GM18907 (cell line): ENCODE results near the gene PITPNM3.

Experiments
- ATAC-seq: cut with Tn5 transposase; IDR thresholded peaks from one replicate; pipeline ENCODE4 v1.9.1; 2021; ENCODE audit warnings: mild to moderate bottlenecking, moderate library complexity; ENCODE audit not compliant: unreplicated experiment

The PITPNM3 gene

GRCh38 chr17:6526362-6527152, 29.8 kb downstream of the PITPNM3 start:
- no peak for ATAC-seq

DNA sequence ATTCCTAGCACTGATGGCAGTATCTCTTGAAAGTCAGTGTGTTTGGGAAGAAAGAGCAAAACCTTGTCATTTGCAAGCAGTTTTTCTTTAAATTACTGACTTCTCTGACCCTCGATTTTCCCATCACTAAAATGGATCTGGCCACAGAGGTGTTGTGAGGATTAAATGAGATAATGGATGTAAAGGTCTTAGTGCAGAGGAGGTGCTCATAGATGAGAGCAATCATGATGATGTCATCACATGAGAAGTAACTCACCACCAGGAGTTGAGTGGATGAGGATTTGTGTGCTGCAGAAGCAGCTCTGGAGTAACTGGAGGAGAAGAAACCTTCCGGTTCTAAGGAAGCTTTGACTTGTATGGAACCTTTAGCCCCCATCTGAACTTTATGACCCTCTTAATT, 30.6 kb downstream of the PITPNM3 start:
- no peak for ATAC-seq

- no peak for ATAC-seq
Observed at GRCh38 chr17:6525141-6525540, 31.2 kb downstream of the PITPNM3 start.

- no peak for ATAC-seq
Observed at GRCh38 chr17:6524520-6524919, 31.8 kb downstream of the PITPNM3 start.

GRCh38 chr17:6523809-6524355, 32.5 kb downstream of the PITPNM3 start:
- no peak for ATAC-seq

- ATAC-seq, result no peak
Observed at GRCh38 chr17:6523330-6523729, 33.0 kb downstream of the PITPNM3 start.

DNA sequence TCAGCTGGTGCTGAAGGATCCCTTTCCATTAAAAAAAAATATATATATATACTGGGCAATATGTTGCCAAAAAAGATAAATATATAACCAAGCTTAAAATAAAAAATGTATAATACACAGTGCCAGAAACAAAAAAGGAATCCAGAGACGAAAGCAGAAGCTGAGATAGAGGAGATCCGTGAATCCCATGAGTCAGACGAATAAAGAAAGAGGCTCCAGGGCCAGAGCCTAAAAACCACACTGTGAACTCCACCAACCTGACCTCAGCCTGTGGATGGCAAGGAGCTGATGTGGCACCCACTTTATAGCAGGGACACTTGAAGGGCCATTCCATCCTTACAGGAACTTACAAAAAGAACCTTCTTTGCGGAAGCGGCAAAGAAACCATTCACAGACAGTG, 34.8 kb downstream of the PITPNM3 start:
- ATAC-seq, result no peak

- ATAC-seq, result no peak
Observed at GRCh38 chr17:6517062-6517461, 39.3 kb downstream of the PITPNM3 start.

- no peak for ATAC-seq
Observed at GRCh38 chr17:6514371-6514770, 42.0 kb downstream of the PITPNM3 start.

GRCh38 chr17:6512552-6512951, 43.8 kb downstream of the PITPNM3 start:
- ATAC-seq, result no peak

GRCh38 chr17:6510321-6510977, 45.9 kb downstream of the PITPNM3 start:
- no peak for ATAC-seq

GRCh38 chr17:6509921-6510320, 46.4 kb downstream of the PITPNM3 start:
- no peak for ATAC-seq

- ATAC-seq, result no peak
Observed at GRCh38 chr17:6509031-6509771, 47.2 kb downstream of the PITPNM3 start.

GRCh38 chr17:6508519-6509030, 47.8 kb downstream of the PITPNM3 start:
- ATAC-seq, result no peak

DNA sequence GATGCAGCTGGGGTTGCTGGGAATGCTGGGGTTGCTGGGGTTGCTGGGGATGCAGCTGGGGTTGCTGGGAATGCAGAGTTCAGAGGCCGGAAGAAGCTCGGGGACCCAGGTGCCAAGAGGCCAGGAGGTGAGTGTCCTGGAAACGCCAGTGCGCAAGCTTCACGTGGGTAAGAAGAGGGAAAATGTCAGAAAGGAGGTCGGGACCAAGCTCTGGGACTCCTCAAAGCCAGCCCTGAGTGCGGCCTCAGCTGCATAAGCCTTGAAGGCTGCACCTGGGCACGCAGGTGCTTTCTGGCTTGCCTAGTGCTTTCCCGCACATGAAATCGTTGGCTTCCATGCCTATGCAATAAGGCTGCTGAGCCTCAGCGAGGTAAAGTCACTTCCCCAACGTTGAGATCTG, 48.3 kb downstream of the PITPNM3 start:
- ATAC-seq, result no peak

GRCh38 chr17:6507535-6507934, 48.8 kb downstream of the PITPNM3 start:
- ATAC-seq, result no peak

DNA sequence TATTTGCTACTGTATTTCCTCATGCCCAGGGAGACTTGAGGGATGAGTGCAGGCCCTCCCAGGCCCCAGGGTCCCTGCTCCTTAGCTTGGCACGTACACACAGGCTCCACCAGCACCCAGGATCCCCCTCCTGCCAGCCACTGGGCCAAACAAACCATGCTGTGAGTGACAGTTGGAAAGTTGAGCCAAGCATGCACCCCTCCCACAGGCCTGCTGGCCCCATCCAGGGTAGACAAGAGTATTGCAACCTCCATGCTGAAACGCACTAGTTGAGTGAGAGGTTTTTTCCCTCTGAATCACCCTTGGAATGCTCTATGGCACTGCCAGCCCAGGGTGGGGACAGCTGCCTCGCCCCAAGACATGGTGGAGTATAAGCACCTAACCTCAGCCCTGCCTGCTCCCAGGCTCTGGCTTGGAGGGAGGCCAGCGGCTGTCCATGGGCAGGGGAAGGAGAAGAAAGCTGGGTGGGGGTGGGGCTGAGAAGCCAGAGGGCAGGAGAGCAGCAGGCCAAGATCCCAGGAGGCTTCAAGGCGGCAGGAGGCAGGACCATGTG, 49.6 kb downstream of the PITPNM3 start:
- no peak for ATAC-seq

GRCh38 chr17:6505425-6506142, 50.8 kb downstream of the PITPNM3 start:
- ATAC-seq, result no peak

DNA sequence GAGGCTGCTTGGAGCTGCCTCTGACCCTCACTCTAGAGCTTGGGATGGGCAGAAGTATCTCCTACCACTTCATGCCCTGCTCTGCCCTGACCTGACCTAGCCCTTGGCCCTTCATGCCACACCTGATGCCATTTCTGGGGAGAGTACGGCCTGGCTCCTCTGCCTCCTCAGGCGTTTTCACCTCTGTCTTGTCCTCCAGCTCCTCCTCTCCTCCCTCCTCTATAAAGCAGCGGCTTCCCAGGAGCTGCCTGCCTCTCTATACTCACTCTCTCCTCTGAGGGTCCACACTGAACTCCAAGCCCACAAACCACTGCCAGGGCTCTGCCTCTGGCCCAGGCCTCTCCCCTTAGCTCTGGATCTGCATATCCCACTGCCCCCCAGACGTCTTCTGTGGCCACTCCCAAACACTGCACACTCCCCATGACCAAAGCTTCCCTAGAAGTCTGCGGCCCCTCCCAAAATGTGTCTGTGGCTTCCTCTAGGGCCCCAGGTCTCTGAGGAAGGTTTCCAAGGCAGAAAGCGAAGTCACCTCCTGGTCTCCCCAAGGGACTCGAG, 52.6 kb downstream of the PITPNM3 start:
- ATAC-seq, result no peak

DNA sequence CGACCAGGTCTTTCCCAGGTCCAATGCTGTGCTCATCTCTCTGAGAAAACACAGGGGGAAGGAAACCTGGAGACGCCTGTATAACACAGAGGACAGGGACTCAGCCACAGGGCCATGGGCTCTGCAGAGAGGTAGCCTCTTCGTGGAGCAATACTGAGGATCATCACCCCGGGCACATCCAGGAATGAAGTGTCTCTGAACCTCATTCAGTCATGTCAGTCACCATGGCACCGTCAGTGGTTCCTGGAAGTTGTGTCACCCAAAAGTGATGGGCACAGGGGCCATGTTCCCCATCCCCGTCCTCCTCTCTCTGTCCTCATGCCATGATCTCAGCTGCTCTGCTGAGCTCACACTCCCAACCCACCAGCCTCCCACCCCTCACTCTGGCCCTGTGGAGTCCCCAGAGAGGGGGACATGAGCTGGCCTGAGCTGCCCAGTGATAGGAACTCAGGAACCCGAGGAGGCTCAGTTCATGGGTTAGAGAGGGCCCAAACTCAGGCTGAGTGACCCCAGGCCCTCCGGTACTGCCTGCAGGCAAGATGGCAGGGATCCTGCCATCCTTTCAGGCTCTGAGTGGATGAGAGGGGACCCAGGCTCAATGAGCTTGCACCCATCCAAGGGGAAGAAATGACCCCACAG, 53.4 kb downstream of the PITPNM3 start:
- ATAC-seq, result no peak
